NCI-H510A (cell line): ENCODE results near the gene CCDC141.

Experiments used
- DNase-seq: peaks from one replicate; lab custom pipeline; 2025; lab: John Stamatoyannopoulos, UW

CCDC141 gene

DNA sequence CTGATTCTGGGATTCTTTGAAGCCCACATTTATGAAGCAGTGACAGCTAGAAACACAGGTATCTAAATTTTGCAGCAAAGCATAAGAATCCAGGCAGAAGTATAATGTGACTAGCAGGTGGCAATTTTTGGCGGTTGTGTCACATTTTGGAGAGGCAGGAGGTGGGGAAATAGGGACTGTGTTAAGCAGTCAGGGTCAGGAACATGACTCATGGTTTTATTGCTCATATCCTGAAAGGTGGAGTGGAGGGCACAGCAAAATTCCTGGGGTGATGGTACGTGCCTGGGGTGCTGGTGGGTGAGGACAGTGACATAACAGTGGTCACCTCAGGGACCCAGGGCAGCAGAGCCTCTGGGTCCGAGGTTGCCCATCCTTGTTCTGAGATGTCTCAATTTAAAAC lies 179.2 kb downstream of the CCDC141 start:
- DNase-seq, result no peak

DNA sequence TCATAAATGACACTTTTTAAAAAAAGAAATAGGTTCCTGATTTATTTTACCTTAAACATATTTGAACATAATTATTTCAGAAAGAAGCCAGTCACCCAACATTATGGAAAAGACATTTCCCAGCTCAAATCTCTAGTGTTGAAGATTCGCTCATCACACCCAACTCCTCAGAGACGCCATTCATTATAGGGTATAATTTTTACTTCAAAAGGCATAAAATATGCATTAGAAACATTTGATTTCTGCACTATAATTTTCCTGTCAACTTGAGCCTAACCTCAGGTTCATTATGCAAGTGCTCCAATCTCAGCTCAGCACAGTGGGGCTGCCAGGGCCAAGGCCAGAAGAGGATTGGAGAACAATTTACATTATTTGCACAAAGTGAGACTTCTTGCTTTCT lies 183.9 kb downstream of the CCDC141 start:
- no peak for DNase-seq

DNA sequence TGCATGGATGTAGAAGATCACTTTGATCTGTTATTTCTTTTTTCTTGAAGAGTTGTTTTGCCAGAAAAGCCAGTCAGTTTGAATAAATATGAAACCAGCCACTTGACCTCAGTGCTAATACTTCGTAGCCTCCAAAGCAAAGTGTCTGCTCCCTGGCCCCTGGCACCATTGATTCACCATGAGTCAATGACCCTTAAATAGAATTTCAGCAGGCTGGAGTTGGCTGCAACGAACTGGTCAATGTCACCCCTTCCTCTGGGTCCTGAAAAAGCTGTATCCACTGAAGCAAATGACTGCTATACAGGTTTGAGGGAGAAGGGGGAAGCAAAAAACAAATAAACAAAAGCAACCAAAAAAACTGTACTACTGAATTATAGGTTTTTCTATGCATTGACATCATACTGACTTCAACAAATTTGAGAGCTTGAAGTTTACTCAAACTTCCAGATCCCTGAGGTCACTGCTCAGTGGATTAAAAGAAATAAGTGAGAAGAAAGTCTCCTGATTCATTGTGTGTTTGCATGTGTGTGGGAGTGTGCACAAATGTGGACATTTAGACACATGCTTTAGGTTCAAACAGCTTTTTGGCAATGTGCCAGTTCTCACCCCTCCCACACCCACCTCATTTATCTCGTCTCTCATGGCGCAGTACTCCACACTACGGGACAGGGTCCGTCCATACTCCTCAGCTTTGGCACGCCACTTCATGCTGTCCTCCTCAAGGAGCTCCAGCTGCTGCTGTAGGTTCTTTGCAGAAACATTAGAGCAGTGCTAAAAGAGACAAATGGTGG lies 184.6 kb downstream of the CCDC141 start:
- DNase-seq, result no peak

DNA sequence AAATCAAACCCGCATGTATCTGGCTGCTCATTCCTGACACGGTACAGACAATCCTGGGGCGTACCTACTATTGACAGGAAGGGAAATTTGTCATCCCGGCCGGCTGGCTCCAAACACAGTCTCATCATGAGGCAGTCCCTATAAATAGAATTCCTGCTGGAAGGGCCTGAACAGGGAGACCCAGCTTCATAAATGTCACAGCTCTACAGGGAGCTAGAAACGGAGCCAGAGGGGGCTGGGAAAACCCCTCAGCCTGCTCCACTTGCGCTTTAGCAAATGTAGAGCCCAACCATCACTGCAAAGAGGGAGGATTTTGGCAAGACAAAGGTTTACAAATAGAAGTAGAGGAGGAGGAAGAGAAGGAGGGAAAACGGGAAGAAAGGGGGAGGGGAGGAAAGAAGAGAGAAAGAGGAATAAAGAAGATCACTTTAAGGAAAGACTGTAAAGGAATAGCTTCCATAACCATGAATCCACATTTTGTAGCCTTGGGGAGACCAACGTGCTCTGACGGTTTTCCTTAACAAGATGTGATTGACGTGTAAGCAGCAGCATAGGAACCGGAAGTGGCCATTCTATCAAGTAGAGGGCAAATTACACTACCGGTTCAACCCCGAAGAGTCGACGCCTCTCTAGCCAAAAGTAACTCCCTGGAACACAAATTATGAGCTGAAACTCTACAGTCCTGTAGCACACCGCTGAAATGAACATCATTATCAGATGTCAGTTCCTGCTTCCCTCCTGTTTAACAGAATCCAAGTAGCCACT lies 185.9 kb downstream of the CCDC141 start:
- no peak for DNase-seq

DNA sequence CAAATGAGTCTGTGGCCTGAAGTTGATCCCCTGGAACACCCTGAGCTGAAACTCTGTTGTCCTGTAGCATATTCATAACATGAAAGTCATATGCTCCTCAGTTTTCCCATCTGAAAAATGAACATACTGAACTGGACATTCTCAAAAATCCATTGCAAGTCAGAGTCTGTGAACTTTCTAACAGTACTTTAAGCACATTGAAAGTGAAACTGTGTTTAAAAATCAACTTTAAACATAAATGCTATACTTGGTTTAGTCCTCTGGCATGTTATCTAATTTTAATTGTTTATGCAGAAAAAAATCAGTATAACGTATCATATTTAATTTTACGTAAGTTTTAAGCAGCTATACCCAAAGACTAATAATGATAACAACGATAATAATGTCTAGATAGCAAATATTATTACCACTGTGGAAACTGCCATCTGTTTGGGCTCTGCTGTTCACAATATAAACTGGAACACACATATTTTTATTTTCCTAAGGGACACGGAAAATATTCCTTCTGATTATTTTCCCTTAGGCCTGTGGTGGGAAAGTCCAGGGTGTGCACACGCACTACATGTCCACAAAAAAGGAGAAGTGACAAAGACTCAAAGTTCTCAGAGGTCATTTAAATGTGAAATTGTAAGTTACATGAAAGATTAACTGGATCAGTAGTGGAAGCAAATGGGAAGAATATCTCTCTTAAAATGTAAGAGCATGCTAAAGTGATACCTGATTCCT lies 186.6 kb downstream of the CCDC141 start:
- DNase-seq, result no peak

- DNase-seq, result no peak
Measured at GRCh38 chr2:178860551-178860950, 189.4 kb downstream of the CCDC141 start.

- DNase-seq, result no peak
Measured at GRCh38 chr2:178859730-178860129, 190.2 kb downstream of the CCDC141 start.

DNA sequence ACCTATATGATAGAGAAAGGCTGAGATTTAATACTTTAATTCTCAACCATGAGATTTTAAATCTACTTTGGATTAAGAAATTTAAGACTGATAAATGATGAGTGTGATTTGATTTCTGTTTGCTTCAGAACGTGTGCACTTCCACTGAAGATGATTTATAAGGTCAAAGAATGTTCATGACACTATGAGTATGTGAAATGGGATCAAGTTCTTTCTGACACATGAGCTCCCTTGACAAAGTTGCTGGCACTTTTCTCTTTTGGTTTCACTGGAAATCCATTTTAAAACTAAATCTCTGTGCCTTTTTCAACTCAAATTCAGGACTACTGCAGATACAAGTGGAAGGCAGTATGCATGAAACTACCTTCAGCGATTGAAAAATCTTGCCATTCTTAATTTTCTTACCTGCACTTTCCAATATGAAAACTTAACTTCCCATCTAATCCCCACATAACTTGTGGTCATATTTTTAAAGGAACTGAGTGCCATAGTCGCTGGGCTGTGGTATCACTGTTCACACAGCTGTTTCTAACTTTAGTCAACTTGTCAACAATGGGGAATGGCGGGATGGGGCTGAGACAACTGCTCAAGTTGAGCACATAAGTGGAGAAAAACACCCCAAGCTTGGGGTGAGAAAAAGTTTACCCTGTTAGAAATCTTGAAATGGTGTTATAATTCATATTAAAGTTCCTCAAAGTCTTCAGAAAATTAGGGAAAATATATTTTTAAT lies 190.9 kb downstream of the CCDC141 start:
- DNase-seq, result no peak

- DNase-seq, result no peak
Measured at GRCh38 chr2:178855151-178855550, 194.8 kb downstream of the CCDC141 start.

DNA sequence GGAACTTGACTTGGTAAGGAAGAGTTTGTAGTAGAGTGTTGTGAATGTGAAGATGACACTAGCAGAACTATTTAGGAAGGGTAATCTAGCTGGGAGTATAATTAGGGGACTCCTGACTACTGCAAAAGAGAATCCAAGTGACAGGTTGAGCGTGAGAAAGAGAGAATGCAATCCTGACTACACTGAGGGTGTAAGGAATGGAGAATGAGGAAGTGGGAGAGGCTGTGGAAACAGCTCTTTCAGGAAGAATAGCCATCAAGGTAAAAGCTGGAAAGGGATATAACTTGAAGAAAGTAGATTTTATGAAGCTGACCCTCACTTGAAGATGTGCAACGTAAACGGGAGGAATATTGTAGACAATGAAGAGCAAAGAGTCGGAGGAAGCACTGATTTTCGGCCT lies 201.6 kb downstream of the CCDC141 start:
- no peak for DNase-seq

DNA sequence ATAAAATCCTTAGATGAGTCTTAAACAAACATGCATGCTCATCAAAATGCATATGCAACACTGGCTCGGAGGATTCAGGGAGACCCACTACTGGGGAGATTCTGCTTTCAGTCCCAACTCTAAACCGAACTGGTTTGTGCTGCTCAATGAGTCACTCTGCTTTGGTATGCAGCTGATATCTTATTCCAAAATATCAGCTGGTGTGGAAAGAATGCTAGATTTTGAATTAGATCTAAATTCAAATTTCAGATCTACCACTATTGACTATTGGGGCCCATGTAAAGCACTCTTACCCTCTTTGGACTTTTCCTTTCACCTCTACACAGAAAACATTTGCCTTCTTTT lies 203.5 kb downstream of the CCDC141 start:
- DNase-seq, result no peak

- no peak for DNase-seq
Measured at GRCh38 chr2:178845566-178846457, 204.1 kb downstream of the CCDC141 start.

- DNase-seq, result no peak
Measured at GRCh38 chr2:178844701-178845100, 205.2 kb downstream of the CCDC141 start.

DNA sequence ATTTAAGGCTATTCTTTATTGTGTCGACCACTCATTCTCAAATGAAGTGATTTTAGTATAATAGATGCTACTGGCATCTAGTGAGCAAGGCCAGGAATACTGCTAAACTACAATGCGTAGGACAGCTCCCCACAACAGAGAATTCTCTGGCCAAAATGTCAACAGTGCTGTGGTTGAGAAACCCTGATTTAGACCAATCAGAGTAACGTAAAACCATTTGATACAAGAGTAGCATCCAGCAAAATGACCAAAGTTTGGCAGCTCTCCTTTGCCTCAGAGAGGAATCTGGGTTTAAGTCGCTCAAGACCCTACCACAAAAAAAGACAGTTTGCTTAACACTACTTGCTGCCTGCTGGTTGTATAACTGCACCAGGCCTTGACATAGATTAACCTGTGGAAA lies 205.7 kb downstream of the CCDC141 start:
- no peak for DNase-seq

- DNase-seq, result no peak
Measured at GRCh38 chr2:178843697-178844096, 206.2 kb downstream of the CCDC141 start.

DNA sequence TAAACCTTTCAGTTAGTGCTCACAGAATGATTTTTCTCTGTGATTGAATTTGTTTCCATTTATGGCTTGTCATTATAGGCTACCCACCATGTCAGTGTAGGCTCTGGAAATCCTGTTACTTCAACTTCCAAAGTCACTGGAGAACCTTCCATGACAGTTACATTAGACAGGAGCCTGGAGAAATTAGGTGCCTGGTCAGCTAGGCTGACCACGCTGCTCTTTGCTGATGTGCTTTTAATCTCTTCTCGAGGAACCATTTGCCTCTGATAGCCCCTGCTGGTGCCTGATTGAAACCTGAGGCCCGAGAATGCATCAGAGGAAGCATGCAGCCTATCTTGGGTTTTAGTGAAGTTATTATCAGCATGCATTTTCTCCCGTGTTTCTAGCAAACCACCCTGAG lies 213.1 kb downstream of the CCDC141 start:
- DNase-seq, result no peak

- DNase-seq, result no peak
Measured at GRCh38 chr2:178834086-178834485, 215.9 kb downstream of the CCDC141 start.

DNA sequence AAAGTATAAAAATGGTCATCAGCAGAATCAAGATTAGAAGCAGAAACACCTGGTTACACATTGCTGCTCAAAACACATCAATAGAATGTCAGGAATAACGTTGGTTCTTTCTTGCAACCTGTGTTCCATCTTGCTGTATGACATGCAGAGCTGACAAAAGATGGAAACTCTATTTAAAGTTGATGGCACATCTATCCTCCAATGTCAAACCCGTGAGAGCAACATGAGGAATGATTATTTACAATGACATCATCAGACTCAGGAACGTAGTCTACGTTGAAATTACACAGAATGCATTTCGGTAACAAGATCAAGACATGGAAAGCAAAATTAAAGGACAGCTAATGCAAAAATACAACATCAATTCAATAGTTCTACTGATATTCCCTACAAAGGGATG lies 216.6 kb downstream of the CCDC141 start:
- no peak for DNase-seq

DNA sequence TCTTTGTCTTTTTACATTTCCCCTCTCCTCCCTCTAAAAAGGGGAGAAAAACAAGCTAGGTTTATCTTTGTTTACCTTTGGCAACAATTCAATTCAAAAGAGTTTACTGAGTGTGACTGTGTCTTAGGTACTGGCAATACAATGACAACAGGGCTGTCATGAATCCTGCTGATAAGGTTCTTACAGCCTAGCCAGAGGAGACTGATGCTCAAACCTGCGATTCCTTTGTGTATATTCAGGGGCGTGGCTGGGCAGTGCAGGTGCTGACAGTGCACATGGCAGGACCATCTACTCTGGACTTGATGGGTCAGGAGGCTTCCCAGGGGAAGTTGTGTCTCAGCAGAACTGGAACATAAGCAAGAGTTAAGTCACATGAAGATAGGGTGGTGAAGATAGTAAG lies 219.5 kb downstream of the CCDC141 start:
- DNase-seq, result no peak

DNA sequence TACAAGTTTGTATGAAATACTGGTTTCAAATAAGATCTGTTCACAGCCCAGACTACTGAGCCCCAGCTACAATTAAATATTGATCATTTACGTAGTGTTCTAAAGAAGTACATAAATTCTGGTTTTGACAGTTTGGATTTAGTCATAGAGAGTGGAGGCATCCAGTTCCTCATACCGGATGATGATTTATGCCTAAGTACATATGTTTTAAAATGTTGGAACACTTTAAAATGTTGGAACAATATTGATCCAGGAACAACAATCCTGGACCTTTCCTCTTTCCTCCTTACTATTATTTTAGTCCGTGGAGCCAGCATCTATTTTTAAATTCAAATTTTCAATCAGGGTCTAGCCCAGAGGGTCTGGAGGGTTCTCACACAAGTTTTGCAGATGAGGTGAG lies 220.0 kb downstream of the CCDC141 start:
- DNase-seq, result no peak

GRCh38 chr2:178829299-178829960 lies 220.5 kb downstream of the CCDC141 start:
- DNase-seq, result no peak
